Measurements from ENCODE around the gene NSD1. TPM values are rescaled to one million over a fixed set of nuclear protein-coding genes. Genes with fewer than 3 reads are reported as not detected.

Gene NSD1
- total and polyA plus RNA-seq, 2 of the 8 experiments (the other 6 are each of a cell fraction or from before 2014, with no cell fraction given) = 22.8 to 168 TPM

DNA sequence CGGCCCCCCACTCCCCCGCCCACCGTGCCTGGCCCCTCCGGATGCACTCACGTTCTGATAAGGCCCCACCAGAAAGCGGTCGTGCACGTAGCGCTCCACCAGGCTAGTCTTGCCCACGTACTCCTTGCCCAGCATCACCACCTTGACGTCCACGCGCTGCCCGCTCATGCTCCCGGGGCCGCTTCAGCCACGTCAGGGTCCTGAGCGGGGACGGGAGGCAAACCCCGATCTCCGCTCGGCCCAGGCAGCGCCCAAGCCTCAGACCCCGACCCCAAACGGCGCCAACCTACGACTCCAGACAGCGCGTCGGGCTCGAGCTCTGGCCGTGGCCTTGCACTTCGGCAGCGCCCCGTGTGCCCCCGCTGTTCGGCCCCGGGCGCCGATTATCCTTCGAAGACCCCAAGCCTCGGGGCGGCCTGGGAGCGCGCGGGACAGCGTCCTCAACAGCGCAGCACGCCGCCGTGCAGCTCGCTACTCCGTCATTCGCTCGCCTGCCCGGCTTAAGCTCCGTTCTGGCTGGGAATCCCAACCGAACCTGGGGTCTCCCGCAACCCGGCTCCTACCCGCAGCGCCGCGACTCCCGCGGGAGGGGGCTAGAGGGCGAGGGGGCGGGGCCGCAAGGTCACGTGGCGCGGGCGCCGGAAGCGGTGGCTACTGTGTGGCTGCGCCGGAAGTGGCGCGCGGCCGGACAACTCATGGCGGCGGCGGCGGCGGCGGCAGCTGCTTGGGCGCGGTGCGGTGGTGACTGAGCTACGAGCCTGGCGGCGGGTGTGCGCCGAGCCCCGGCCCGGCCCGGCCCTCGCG lies 169.8 kb downstream of the NSD1 start, which contains the start of the genes PRELID1 and RAB24 (continued):
- TF ChIP-seq RXRA (IDR thresholded peaks at IDR 0.05; ENCODE audit: insufficient read depth, low read depth, low read length) = no peak
- TF ChIP-seq HDAC2 (IDR thresholded peaks at IDR 0.05; ENCODE audit: borderline replicate concordance in 1 of 2, low read depth in 2 of 2, low read length in 2 of 2) = no peak; a peak in 1 of 4 replicates
- peak; percentile 83; the same call in 1 of the 2 replicates for TF ChIP-seq YY1 (IDR thresholded peaks at IDR 0.05; ENCODE audit: low read depth, low read length)
- no peak for TF ChIP-seq RAD21 (IDR thresholded peaks at IDR 0.05 in 1 of 2, conservative IDR thresholded peaks at IDR 0.05 in 1 of 2; ENCODE audit: low read depth in 2 of 2, low read length in 2 of 2)
- TF ChIP-seq, protein P1, sequence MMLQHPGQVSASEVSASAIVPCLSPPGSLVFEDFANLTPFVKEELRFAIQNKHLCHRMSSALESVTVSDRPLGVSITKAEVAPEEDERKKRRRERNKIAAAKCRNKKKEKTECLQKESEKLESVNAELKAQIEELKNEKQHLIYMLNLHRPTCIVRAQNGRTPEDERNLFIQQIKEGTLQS (IDR thresholded peaks at IDR 0.05; ENCODE audit: insufficient read depth, low read depth, low read length) = peak; percentile 92
- peak in 1 of 2 experiments; percentile 50; a peak in 1 of 3 replicates for TF ChIP-seq POLR2A (IDR thresholded peaks at IDR 0.05; ENCODE audit: control extremely low read depth in 1 of 2, low read depth in 2 of 2, low read length in 2 of 2)
- no peak for TF ChIP-seq CTBP2 (IDR thresholded peaks at IDR 0.05; ENCODE audit: borderline replicate concordance, insufficient read depth, insufficient read length, low read length)
- TF ChIP-seq RFX5 (IDR thresholded peaks at IDR 0.05; ENCODE audit: borderline replicate concordance, low read depth, low read length) = no peak
- peak; percentile 72 for TF ChIP-seq ASH2L (IDR thresholded peaks at IDR 0.05; ENCODE audit: low read length)
- no peak for TF ChIP-seq CHD2 (IDR thresholded peaks at IDR 0.05; ENCODE audit: low read length)
- TF ChIP-seq CHD1 (IDR thresholded peaks at IDR 0.05; ENCODE audit: low read depth, low read length) = no peak
- no peak for TF ChIP-seq POU5F1 (IDR thresholded peaks at IDR 0.05; ENCODE audit: low read depth, low read length)
- TF ChIP-seq, protein P2, sequence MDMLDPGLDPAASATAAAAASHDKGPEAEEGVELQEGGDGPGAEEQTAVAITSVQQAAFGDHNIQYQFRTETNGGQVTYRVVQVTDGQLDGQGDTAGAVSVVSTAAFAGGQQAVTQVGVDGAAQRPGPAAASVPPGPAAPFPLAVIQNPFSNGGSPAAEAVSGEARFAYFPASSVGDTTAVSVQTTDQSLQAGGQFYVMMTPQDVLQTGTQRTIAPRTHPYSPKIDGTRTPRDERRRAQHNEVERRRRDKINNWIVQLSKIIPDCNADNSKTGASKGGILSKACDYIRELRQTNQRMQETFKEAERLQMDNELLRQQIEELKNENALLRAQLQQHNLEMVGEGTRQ (IDR thresholded peaks at IDR 0.05; ENCODE audit: low read length) = peak; percentile 94
- TF ChIP-seq CBX5 (IDR thresholded peaks at IDR 0.05; ENCODE audit: low read depth, low read length) = no peak
- no peak for TF ChIP-seq TCF12 (IDR thresholded peaks at IDR 0.05; ENCODE audit: low read depth, low read length)
- no peak for TF ChIP-seq EP300 (IDR thresholded peaks at IDR 0.05; ENCODE audit: borderline replicate concordance in 1 of 2, low read depth in 2 of 2, low read length in 2 of 2)
- TF ChIP-seq GTF2F1 (IDR thresholded peaks at IDR 0.05; ENCODE audit: borderline replicate concordance, low read depth, low read length) = no peak
- TF ChIP-seq BRCA1 (IDR thresholded peaks at IDR 0.05; ENCODE audit: low read depth, low read length) = no peak
- no peak for TF ChIP-seq TEAD4 (IDR thresholded peaks at IDR 0.05; ENCODE audit: low read depth, low read length)
- TF ChIP-seq, protein P3, sequence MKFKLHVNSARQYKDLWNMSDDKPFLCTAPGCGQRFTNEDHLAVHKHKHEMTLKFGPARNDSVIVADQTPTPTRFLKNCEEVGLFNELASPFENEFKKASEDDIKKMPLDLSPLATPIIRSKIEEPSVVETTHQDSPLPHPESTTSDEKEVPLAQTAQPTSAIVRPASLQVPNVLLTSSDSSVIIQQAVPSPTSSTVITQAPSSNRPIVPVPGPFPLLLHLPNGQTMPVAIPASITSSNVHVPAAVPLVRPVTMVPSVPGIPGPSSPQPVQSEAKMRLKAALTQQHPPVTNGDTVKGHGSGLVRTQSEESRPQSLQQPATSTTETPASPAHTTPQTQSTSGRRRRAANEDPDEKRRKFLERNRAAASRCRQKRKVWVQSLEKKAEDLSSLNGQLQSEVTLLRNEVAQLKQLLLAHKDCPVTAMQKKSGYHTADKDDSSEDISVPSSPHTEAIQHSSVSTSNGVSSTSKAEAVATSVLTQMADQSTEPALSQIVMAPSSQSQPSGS (IDR thresholded peaks at IDR 0.05; ENCODE audit: low read length) = no peak
